Naive thymus-derived CD8-positive, alpha-beta T cell (primary cell): Measurements from ENCODE around the gene NRTN. TPM values are rescaled to one million over a fixed set of nuclear protein-coding genes. Genes with fewer than 3 reads are reported as not detected.
A peak's percentile ranks its signal among the peaks of the same experiment; 100 is the strongest.
"Not testable (repeated sequence)": the region's sequence is repeated elsewhere in the genome, so short reads cannot be mapped to it uniquely, and the experiment has no call there.

ENCODE experiments used
- ATAC-seq, 2 donors: fragments of 150-1000 bp; cut with Tn5 transposase in 1 of 2; sonication (Bioruptor Pico), chemical (Tn5 transposase) in 1 of 2; 1 replicate in 1 of 2; 2 replicates in 1 of 2; pipeline ENCODE4 v1.10.0; 2021; ENCODE audit warnings: mild to moderate bottlenecking in 2 of 2, moderate library complexity in 2 of 2
- POLR2A ChIA-PET: fragments of 350-600 bp; sonication (Branson Sonifier 250); formaldehyde crosslinking; loops from one replicate; lab custom pipeline; 2021; ENCODE audit warnings: antibody characterized with exemption; lab: Charles Lee
- DNase-seq, 10 donors: peaks; one replicate each; pipeline versions ENCODE4 v3.0.0 to v3.0.0-alpha.2; 2020 to 2022
- H3K27ac Mint-ChIP-seq, 10 donors: one replicate each; pipeline ENCODE4 v1.8.0; 2020 to 2022; ENCODE audit warnings: mild to moderate bottlenecking in 10 of 10, mixed read lengths in 10 of 10, moderate library complexity in 4 of 10, inconsistent platforms in 1 of 10
- H3K27me3 Mint-ChIP-seq, 5 donors: one replicate each; pipeline ENCODE4 v1.8.0; 2021 to 2022; ENCODE audit warnings: mixed read lengths in 5 of 5
- H3K36me3 Mint-ChIP-seq, 3 donors: one replicate each; pipeline ENCODE4 v1.8.0; 2020 to 2022; ENCODE audit warnings: mixed read lengths in 3 of 3, mild to moderate bottlenecking in 2 of 3, inconsistent platforms in 1 of 3
- H3K4me1 Mint-ChIP-seq, 4 donors: one replicate each; pipeline ENCODE4 v1.8.0; 2021 to 2022; ENCODE audit warnings: mixed read lengths in 4 of 4
- H3K4me3 Mint-ChIP-seq, 10 donors: one replicate each; pipeline ENCODE4 v1.8.0; 2020 to 2022; ENCODE audit warnings: mild to moderate bottlenecking in 10 of 10, mixed read lengths in 10 of 10, moderate library complexity in 6 of 10, inconsistent platforms in 1 of 10
- H3K9me3 Mint-ChIP-seq, 9 donors: one replicate each; pipeline ENCODE4 v1.8.0; 2020 to 2022; ENCODE audit warnings: mixed read lengths in 9 of 9, mild to moderate bottlenecking in 3 of 9, inconsistent platforms in 1 of 9, moderate library complexity in 1 of 9
- polyA plus RNA-seq, 3 donors: library from polyadenylated mRNA; unstranded; fragments of 300-500 nt; fragmentation: Illumina TruSeq; gene quantifications; one replicate each; pipeline ENCODE4 v1.2.3, GENCODE V29; 2021
- total RNA-seq, 8 experiments: library from RNA in 2 of 8; stranded (reverse) in 2 of 8; gene quantifications; one replicate each; pipeline ENCODE4 v1.2.3 and lab custom pipeline; 2021 to 2026

Gene NRTN
- total RNA-seq = under 1 TPM; 0.82 to 0.88 TPM
- under 1 TPM; 0.19 to 0.88 (median 0.81) TPM for polyA plus RNA-seq
- total RNA-seq (lab: John Stamatoyannopoulos, UW) = 0 to 1.6 (median 0.20) reads per million in 6 experiments

GRCh38 chr19:5804516-5805461, at the start of gene NRTN:
TSS of gene NRTN (plus strand) at chr19:5805067. CDS start at chr19:5824166, 19,099 bp downstream.
- Mint-ChIP-seq H3K9me3 (no peaks in the 10 kb centered on the region), H3K4me1 (peaks cover 11 to 27% (median 24%) of the 10 kb centered on the region in 4 donors), H3K27ac (peak within 1 kb of the TSS in 8 of 10 donors; percentile 55 to 91 (median 80)), H3K27me3 (peaks cover 2 to 11% (median 9%) of the 10 kb centered on the region in 5 donors), H3K4me3 (peak within 1 kb of the TSS; percentile 70 to 86 (median 79)), H3K36me3 (no peaks in the 10 kb centered on the region)
- peak; percentile 15 to 16 for ATAC-seq
- POLR2A ChIA-PET = interaction anchor here (0.6 to 1.8 kb wide), 10 partner anchors 14 to 1086 kb away, joined by 4 to 23 read pairs (median 6); partner anchors contain the start of genes DUS3L, NDUFA11, RANBP3 and VMAC
- peak in 4 of 10 donors; percentile 36 to 64 (median 54) for DNase-seq

- peaks cover 0 to 5% (median 1%) of the 10 kb centered on the region in 5 donors for H3K27me3 Mint-ChIP-seq
- peaks cover 0 to 12% (median 0%) of the 10 kb centered on the region in 9 donors for H3K9me3 Mint-ChIP-seq
- no peak for ATAC-seq
- H3K4me1 Mint-ChIP-seq = no peaks in the 10 kb centered on the region
- no peak for DNase-seq
- POLR2A ChIA-PET = no interaction called here
- H3K27ac Mint-ChIP-seq = no peak overlapping the region
- H3K36me3 Mint-ChIP-seq = no peaks in the 10 kb centered on the region
- no peak overlapping the region for H3K4me3 Mint-ChIP-seq
Observed at GRCh38 chr19:5762608-5763217, 42.2 kb upstream of the NRTN start.

GRCh38 chr19:5765220-5765619, 39.6 kb upstream of the NRTN start:
- Mint-ChIP-seq H3K27ac (no peak overlapping the region), H3K36me3 (no peaks in the 10 kb centered on the region), H3K9me3 (peaks cover 0 to 12% (median 0%) of the 10 kb centered on the region in 9 donors), H3K4me3 (no peak overlapping the region), H3K4me1 (no peaks in the 10 kb centered on the region), H3K27me3 (peaks cover 0 to 5% (median 1%) of the 10 kb centered on the region in 5 donors)
- POLR2A ChIA-PET = interaction anchor here (0.5 kb wide), 1 partner anchor 1098 kb away, joined by 3 read pairs; no protein-coding TSS in a partner anchor
- ATAC-seq (no peak), DNase-seq (no peak)

GRCh38 chr19:5767949-5768348, 36.9 kb upstream of the NRTN start:
- H3K9me3 Mint-ChIP-seq = peaks cover 0 to 2% (median 0%) of the 10 kb centered on the region in 9 donors
- POLR2A ChIA-PET = interaction anchor here (0.6 kb wide), 1 partner anchor 706 kb away, joined by 4 read pairs; no protein-coding TSS in a partner anchor
- H3K4me1 Mint-ChIP-seq = no peaks in the 10 kb centered on the region
- no peak for ATAC-seq
- H3K27me3 Mint-ChIP-seq = peaks cover 0 to under 1% (median 0%) of the 10 kb centered on the region in 5 donors
- no peak overlapping the region for H3K4me3 Mint-ChIP-seq
- no peak for DNase-seq
- no peaks in the 10 kb centered on the region for H3K36me3 Mint-ChIP-seq
- H3K27ac Mint-ChIP-seq = no peak overlapping the region

GRCh38 chr19:5772416-5772815, 32.5 kb upstream of the NRTN start:
- no peaks in the 10 kb centered on the region for H3K4me1 Mint-ChIP-seq
- POLR2A ChIA-PET = interaction anchor here (0.6 kb wide), 1 partner anchor 55 kb away, joined by 3 read pairs; no protein-coding TSS in a partner anchor
- no peaks in the 10 kb centered on the region for H3K9me3 Mint-ChIP-seq
- H3K36me3 Mint-ChIP-seq = no peaks in the 10 kb centered on the region
- DNase-seq (no peak), ATAC-seq (no peak)
- H3K27ac Mint-ChIP-seq = no peak overlapping the region
- no peak overlapping the region for H3K4me3 Mint-ChIP-seq
- peaks cover 0 to 2% (median 0%) of the 10 kb centered on the region in 5 donors for H3K27me3 Mint-ChIP-seq

- peaks cover 0 to 2% (median 0%) of the 10 kb centered on the region in 5 donors for H3K27me3 Mint-ChIP-seq
- peak overlapping the region in 1 of 10 donors; percentile 53 for H3K27ac Mint-ChIP-seq
- H3K4me1 Mint-ChIP-seq = no peaks in the 10 kb centered on the region
- POLR2A ChIA-PET = no interaction called here
- DNase-seq = no peak
- no peaks in the 10 kb centered on the region for H3K9me3 Mint-ChIP-seq
- no peak overlapping the region for H3K4me3 Mint-ChIP-seq
- H3K36me3 Mint-ChIP-seq = no peaks in the 10 kb centered on the region
- no peak for ATAC-seq
Observed at GRCh38 chr19:5773276-5773675, 31.6 kb upstream of the NRTN start.

- H3K36me3 Mint-ChIP-seq = no peaks in the 10 kb centered on the region
- no peak overlapping the region for H3K27ac Mint-ChIP-seq
- POLR2A ChIA-PET = no interaction called here
- H3K27me3 Mint-ChIP-seq = peaks cover 0 to 2% (median 0%) of the 10 kb centered on the region in 5 donors
- no peak for DNase-seq
- no peaks in the 10 kb centered on the region for H3K9me3 Mint-ChIP-seq
- H3K4me3 Mint-ChIP-seq = no peak overlapping the region
- no peaks in the 10 kb centered on the region for H3K4me1 Mint-ChIP-seq
- no peak for ATAC-seq
Observed at GRCh38 chr19:5774921-5775320, 29.9 kb upstream of the NRTN start.

- Mint-ChIP-seq H3K36me3 (no peaks in the 10 kb centered on the region), H3K4me1 (no peaks in the 10 kb centered on the region), H3K27me3 (peaks cover 0 to 2% (median 0%) of the 10 kb centered on the region in 5 donors), H3K9me3 (no peaks in the 10 kb centered on the region), H3K4me3 (no peak overlapping the region), H3K27ac (peak overlapping the region in 1 of 10 donors; percentile 14)
- POLR2A ChIA-PET = no interaction called here
- ATAC-seq (no peak), DNase-seq (no peak)
Observed at GRCh38 chr19:5775668-5776309, 29.1 kb upstream of the NRTN start.

GRCh38 chr19:5778402-5778801, 26.5 kb upstream of the NRTN start:
- peak overlapping the region in 1 of 10 donors; percentile 31 for H3K27ac Mint-ChIP-seq
- POLR2A ChIA-PET = no interaction called here
- H3K9me3 Mint-ChIP-seq = no peaks in the 10 kb centered on the region
- DNase-seq (no peak), ATAC-seq (no peak)
- H3K4me1 Mint-ChIP-seq = no peaks in the 10 kb centered on the region
- peaks cover 0 to 2% (median 0%) of the 10 kb centered on the region in 5 donors for H3K27me3 Mint-ChIP-seq
- no peak overlapping the region for H3K4me3 Mint-ChIP-seq
- H3K36me3 Mint-ChIP-seq = no peaks in the 10 kb centered on the region

GRCh38 chr19:5780916-5781315, 24.0 kb upstream of the NRTN start:
- H3K36me3 Mint-ChIP-seq, H3K27ac Mint-ChIP-seq, ATAC-seq, DNase-seq, H3K9me3 Mint-ChIP-seq, H3K27me3 Mint-ChIP-seq, H3K4me3 Mint-ChIP-seq, H3K4me1 Mint-ChIP-seq: not testable (repeated sequence)
- POLR2A ChIA-PET = interaction anchor here (0.6 kb wide), 1 partner anchor 1677 kb away, joined by 3 read pairs; no protein-coding TSS in a partner anchor

- no peaks in the 10 kb centered on the region for H3K9me3 Mint-ChIP-seq
- no peak overlapping the region for H3K27ac Mint-ChIP-seq
- H3K4me1 Mint-ChIP-seq = peaks cover 0 to 2% (median 0%) of the 10 kb centered on the region in 4 donors
- H3K36me3 Mint-ChIP-seq = peaks cover 0 to 17% (median 5%) of the 10 kb centered on the region in 3 donors
- DNase-seq = no peak
- no peak for ATAC-seq
- no peaks in the 10 kb centered on the region for H3K27me3 Mint-ChIP-seq
- no peak overlapping the region for H3K4me3 Mint-ChIP-seq
- POLR2A ChIA-PET = interaction anchor here (1.6 kb wide), 1 partner anchor 62 kb away, joined by 4 read pairs; the partner anchor contains the start of genes CATSPERD and LONP1
Observed at GRCh38 chr19:5782322-5782721, 22.5 kb upstream of the NRTN start.
